Mesendoderm (in vitro differentiated cells): ENCODE data around the gene GJA5.

ENCODE experiments used
- DNase-seq: peaks from one replicate; pipeline ENCODE4 v3.0.0; 2013
- H2AK5ac ChIP-seq: 2 replicates; pipeline ENCODE4 v1.6.1; 2013; ENCODE audit warnings: low read length, inconsistent platforms
- H2BK120ac ChIP-seq: 2 replicates; pipeline ENCODE4 v1.6.1; 2013; ENCODE audit warnings: low read depth, mild to moderate bottlenecking, low read length, moderate library complexity, mixed read lengths
- H2BK15ac ChIP-seq: replicated peaks from 2 replicates; pipeline ENCODE4 v1.6.1; 2013; ENCODE audit warnings: low read depth, mild to moderate bottlenecking, moderate library complexity
- H2BK5ac ChIP-seq: 2 replicates; pipeline ENCODE4 v1.6.1; 2013; ENCODE audit warnings: low read length, inconsistent platforms
- H3K18ac ChIP-seq: 2 replicates; pipeline ENCODE4 v1.6.1; 2013; ENCODE audit warnings: mild to moderate bottlenecking, low read length, mixed read lengths
- H3K23ac ChIP-seq: one replicate; pipeline ENCODE4 v1.6.1; 2013; ENCODE audit warnings: low read length
- H3K27ac ChIP-seq: 2 replicates; pipeline ENCODE4 v1.5.1; 2013; ENCODE audit warnings: low read depth, mild to moderate bottlenecking, inconsistent platforms, low read length, moderate library complexity
- H3K27me3 ChIP-seq: 2 replicates; pipeline ENCODE4 v1.6.1; 2013; ENCODE audit warnings: low read length, control low read depth, mild to moderate bottlenecking, inconsistent platforms; ENCODE audit not compliant: insufficient read depth, poor library complexity
- H3K36me3 ChIP-seq: 2 replicates; pipeline ENCODE4 v1.6.1; 2013; ENCODE audit warnings: low read length, inconsistent platforms; ENCODE audit not compliant: control insufficient read depth, insufficient read depth
- H3K4ac ChIP-seq: one replicate; pipeline ENCODE4 v1.6.1; 2013; ENCODE audit warnings: low read depth, mild to moderate bottlenecking, low read length, moderate library complexity
- H3K4me1 ChIP-seq: 2 replicates; pipeline ENCODE4 v1.6.1; 2013; ENCODE audit warnings: low read depth, low read length, inconsistent platforms; ENCODE audit not compliant: control insufficient read depth
- H3K4me2 ChIP-seq: 2 replicates; pipeline ENCODE4 v1.6.1; 2013; ENCODE audit warnings: low read length
- H3K4me3 ChIP-seq: 2 replicates; pipeline ENCODE4 v1.5.1; 2013; ENCODE audit warnings: mild to moderate bottlenecking, low read length
- H3K56ac ChIP-seq: one replicate; pipeline ENCODE4 v1.6.1; 2013; ENCODE audit warnings: low read length
- H3K79me1 ChIP-seq: 2 replicates; pipeline ENCODE4 v1.6.1; 2013; ENCODE audit warnings: low read length, inconsistent platforms
- H3K79me2 ChIP-seq: 2 replicates; pipeline ENCODE4 v1.6.1; 2013; ENCODE audit warnings: mild to moderate bottlenecking, low read length; ENCODE audit not compliant: control insufficient read depth, insufficient read depth
- H3K9ac ChIP-seq: 2 replicates; pipeline ENCODE4 v1.6.1; 2013; ENCODE audit warnings: low read length, inconsistent platforms
- H4K5ac ChIP-seq: one replicate; pipeline ENCODE4 v1.6.1; 2013; ENCODE audit warnings: low read length
- H4K8ac ChIP-seq: one replicate; pipeline ENCODE4 v1.6.1; 2013; ENCODE audit warnings: low read depth, mild to moderate bottlenecking, control low read depth, low read length, moderate library complexity
- WGBS: extraction: QIAGEN DNeasy Blood & Tissue Kit; methylation state at CpG from one replicate; pipeline ENCODE4 v1.1.7; 2013; ENCODE audit warnings: low lambda C conversion rate, missing lambda C conversion rate; ENCODE audit not compliant: insufficient coverage; ENCODE audit errors: extremely low coverage; 5-methylcytosine and 5-hydroxymethylcytosine counted together

GJA5 gene

DNA sequence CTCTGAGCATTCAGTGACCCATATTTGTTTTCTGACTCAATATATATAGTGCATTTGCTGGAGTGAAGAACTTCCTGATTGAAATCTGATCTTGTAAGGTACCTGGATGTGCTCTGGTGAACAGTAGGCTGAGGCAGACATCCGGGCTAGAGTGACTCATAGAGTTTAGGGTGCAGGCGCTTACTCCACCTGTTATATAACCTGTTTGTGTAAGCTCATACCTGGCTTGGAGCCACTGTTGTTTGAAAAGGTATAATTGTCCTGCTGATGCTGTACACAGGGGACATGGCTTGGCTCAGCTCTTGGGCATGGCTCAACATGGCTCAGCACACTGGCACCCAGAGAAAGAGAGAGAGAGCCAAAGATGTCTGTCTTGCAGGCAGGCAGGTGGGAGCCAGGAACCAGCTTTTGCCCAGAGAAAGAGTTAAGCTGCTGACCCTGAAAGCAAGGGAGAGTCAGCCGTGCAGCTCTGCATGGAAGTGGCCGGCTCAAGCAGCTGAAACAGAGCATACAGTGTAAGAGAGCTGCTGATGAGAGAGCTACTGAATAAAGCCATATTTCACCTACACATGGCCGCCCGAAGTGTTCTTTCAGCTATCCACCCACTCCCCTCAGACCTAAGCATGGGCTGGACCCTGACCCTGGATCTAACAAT is 43.2 kb downstream of the GJA5 start:
- H3K79me2 ChIP-seq, result no peaks in the 10 kb centered on the region
- H3K56ac ChIP-seq, result no peak overlapping the region
- H3K4me1 ChIP-seq, result peaks cover 6% of the 10 kb centered on the region
- no peak overlapping the region for H2BK120ac ChIP-seq
- no peak overlapping the region for H3K27ac ChIP-seq
- no peak overlapping the region for H3K4me2 ChIP-seq
- H2AK5ac ChIP-seq, result no peak overlapping the region
- no peak overlapping the region for H2BK5ac ChIP-seq
- no CpG with 5 or more reads among the region's 6 CpGs for WGBS
- no peak overlapping the region for H3K23ac ChIP-seq
- H3K9ac ChIP-seq, result no peak overlapping the region
- H3K18ac ChIP-seq, result no peak overlapping the region
- no peak for DNase-seq
- H4K5ac ChIP-seq, result no peak overlapping the region
- no peak overlapping the region for H2BK15ac ChIP-seq
- H3K36me3 ChIP-seq, result no peaks in the 10 kb centered on the region
- no peak overlapping the region for H4K8ac ChIP-seq
- H3K4ac ChIP-seq, result no peak overlapping the region
- no peaks in the 10 kb centered on the region for H3K27me3 ChIP-seq
- H3K79me1 ChIP-seq, result no peaks in the 10 kb centered on the region
- H3K4me3 ChIP-seq, result no peak overlapping the region

DNA sequence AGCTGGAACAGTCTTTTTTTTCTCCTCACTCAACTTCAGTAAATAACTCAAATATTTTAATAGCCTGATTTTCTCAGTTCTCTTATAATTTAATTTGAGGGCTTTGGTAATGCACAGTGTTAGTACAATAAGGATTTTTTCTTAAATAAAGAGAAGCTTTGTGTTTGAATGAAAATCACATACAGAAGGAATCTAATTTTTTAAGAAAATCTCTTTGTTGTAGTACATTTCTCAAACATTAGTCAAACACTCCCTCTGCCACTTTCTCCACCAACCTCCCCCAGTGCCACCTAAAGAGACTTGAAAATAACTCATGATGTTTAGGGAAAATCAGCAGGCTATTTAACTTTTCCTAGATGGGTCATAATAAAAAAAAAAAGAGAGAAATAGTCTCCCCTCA is 47.8 kb downstream of the GJA5 start:
- Histone ChIP-seq H3K4ac (no peak overlapping the region), H2BK120ac (no peak overlapping the region), H3K18ac (no peak overlapping the region), H3K27ac (no peak overlapping the region), H3K79me1 (no peaks in the 10 kb centered on the region), H3K36me3 (no peaks in the 10 kb centered on the region), H4K5ac (no peak overlapping the region), H3K9ac (no peak overlapping the region), H4K8ac (no peak overlapping the region), H2BK5ac (no peak overlapping the region), H3K4me3 (no peak overlapping the region), H3K4me2 (no peak overlapping the region), H3K79me2 (no peaks in the 10 kb centered on the region), H3K4me1 (no peaks in the 10 kb centered on the region), H3K56ac (no peak overlapping the region), H2BK15ac (no peak overlapping the region), H2AK5ac (no peak overlapping the region), H3K23ac (no peak overlapping the region), H3K27me3 (no peaks in the 10 kb centered on the region)
- no peak for DNase-seq
